B cell (primary cell): ENCODE results near the gene SCYGR4.

Source experiments
- CTCF ChIP-seq: fragments of 200-600 bp; IDR thresholded peaks from one replicate; pipeline ENCODE4 v1.8.0; 2022; ENCODE audit warnings: antibody characterized with exemption, mild to moderate bottlenecking
- EZH2 ChIP-seq: IDR thresholded peaks from 2 replicates; pipeline ENCODE4 v1.6.1; 2012; ENCODE audit warnings: borderline replicate concordance, low read depth, mild to moderate bottlenecking, moderate library complexity, low read length; ENCODE audit not compliant: insufficient read depth, poor library complexity, severe bottlenecking

GRCh38 chr2:227576812-227577211 lies 40.5 kb upstream of the SCYGR4 start:
- TF ChIP-seq CTCF (no peak), EZH2 (no peak)
